Activated B cell treated with CpG ODN at 0.5 μM for 24 hours (primary cell): ENCODE data around the gene ABHD13. TPM values are rescaled to one million over a fixed set of nuclear protein-coding genes. Genes with fewer than 3 reads are reported as not detected.
A peak's percentile ranks its signal among the peaks of the same experiment; 100 is the strongest.

ENCODE experiments used
- ATAC-seq: fragments of 200-7000 bp; cut with Tn5 transposase; one replicate; pipeline ENCODE4 v1.10.0; 2021; ENCODE audit warnings: low read depth, mild to moderate bottlenecking, moderate library complexity
- CTCF ChIA-PET: fragments of 350-600 bp; sonication (Branson Sonifier 250); formaldehyde crosslinking; loops from one replicate; lab custom pipeline; 2021; ENCODE audit warnings: antibody characterized with exemption; lab: Charles Lee
- POLR2A ChIA-PET: fragments of 350-600 bp; sonication (Branson Sonifier 250); formaldehyde crosslinking; loops from one replicate; lab custom pipeline; 2021; ENCODE audit warnings: antibody characterized with exemption; lab: Charles Lee
- DNase-seq: peaks from one replicate; pipeline ENCODE4 v3.0.0; 2022
- H3K27ac Mint-ChIP-seq: one replicate; pipeline ENCODE4 v1.8.0; 2020; ENCODE audit warnings: mixed read lengths
- H3K27me3 Mint-ChIP-seq: one replicate; pipeline ENCODE4 v1.8.0; 2021; ENCODE audit warnings: mixed read lengths
- H3K36me3 Mint-ChIP-seq: one replicate; pipeline ENCODE4 v1.8.0; 2021; ENCODE audit warnings: low read depth, mixed read lengths
- H3K4me1 Mint-ChIP-seq: one replicate; pipeline ENCODE4 v1.8.0; 2021; ENCODE audit warnings: mixed read lengths
- H3K4me3 Mint-ChIP-seq: one replicate; pipeline ENCODE4 v1.8.0; 2020; ENCODE audit warnings: mild to moderate bottlenecking, mixed read lengths
- H3K9me3 Mint-ChIP-seq: one replicate; pipeline ENCODE4 v1.8.0; 2020; ENCODE audit warnings: mixed read lengths
- intact Hi-C: fragments of 100-400 bp; cut with micrococcal nuclease; formaldehyde crosslinking; loops from one replicate; pipeline ENCODE4 v1.15.1; 2024
- total RNA-seq: library from RNA; stranded (reverse); gene quantifications from 2 replicates; pipeline ENCODE4 v1.2.3, GENCODE V29; 2022
- TF ChIP-seq, protein P1 (sequence below): fragments of 200-600 bp; IDR thresholded peaks from one replicate; pipeline ENCODE4 v1.8.0; 2022; ENCODE audit warnings: antibody characterized with exemption, mild to moderate bottlenecking

The ABHD13 gene
- total RNA-seq, 1 donor from 2014 or later = 10.9 TPM

- H3K4me3 Mint-ChIP-seq = peak overlapping the region; percentile 83
- H3K27me3 Mint-ChIP-seq = no peaks in the 10 kb centered on the region
- intact Hi-C loops = no loop called here
- TF ChIP-seq, protein P1, sequence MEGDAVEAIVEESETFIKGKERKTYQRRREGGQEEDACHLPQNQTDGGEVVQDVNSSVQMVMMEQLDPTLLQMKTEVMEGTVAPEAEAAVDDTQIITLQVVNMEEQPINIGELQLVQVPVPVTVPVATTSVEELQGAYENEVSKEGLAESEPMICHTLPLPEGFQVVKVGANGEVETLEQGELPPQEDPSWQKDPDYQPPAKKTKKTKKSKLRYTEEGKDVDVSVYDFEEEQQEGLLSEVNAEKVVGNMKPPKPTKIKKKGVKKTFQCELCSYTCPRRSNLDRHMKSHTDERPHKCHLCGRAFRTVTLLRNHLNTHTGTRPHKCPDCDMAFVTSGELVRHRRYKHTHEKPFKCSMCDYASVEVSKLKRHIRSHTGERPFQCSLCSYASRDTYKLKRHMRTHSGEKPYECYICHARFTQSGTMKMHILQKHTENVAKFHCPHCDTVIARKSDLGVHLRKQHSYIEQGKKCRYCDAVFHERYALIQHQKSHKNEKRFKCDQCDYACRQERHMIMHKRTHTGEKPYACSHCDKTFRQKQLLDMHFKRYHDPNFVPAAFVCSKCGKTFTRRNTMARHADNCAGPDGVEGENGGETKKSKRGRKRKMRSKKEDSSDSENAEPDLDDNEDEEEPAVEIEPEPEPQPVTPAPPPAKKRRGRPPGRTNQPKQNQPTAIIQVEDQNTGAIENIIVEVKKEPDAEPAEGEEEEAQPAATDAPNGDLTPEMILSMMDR = no peak
- peak overlapping the region; percentile 91 for H3K27ac Mint-ChIP-seq
- peaks cover 48% of the 10 kb centered on the region for H3K4me1 Mint-ChIP-seq
- CTCF ChIA-PET = no interaction called here
- ATAC-seq (no peak), DNase-seq (no peak)
- no peaks in the 10 kb centered on the region for H3K36me3 Mint-ChIP-seq
- POLR2A ChIA-PET = interaction anchor here (0.9 to 1.1 kb wide), 3 partner anchors 25 to 56 kb away, joined by 3 to 4 read pairs (median 3); partner anchors contain the start of gene ABHD13
- no peaks in the 10 kb centered on the region for H3K9me3 Mint-ChIP-seq
Measured at GRCh38 chr13:108270442-108270841, 52.2 kb downstream of the ABHD13 start.

GRCh38 chr13:108272333-108272732, 54.1 kb downstream of the ABHD13 start:
- H3K4me3 Mint-ChIP-seq = no peak overlapping the region

GRCh38 chr13:108273429-108274118, 55.4 kb downstream of the ABHD13 start:
- no peaks in the 10 kb centered on the region for H3K36me3 Mint-ChIP-seq
- no peak overlapping the region for H3K4me3 Mint-ChIP-seq

More at GRCh38 chr13:108272333-108272732, 54.1 kb downstream of the ABHD13 start:
- intact Hi-C loops = no loop called here
- H3K4me1 Mint-ChIP-seq = peaks cover 34% of the 10 kb centered on the region
- ATAC-seq = no peak
- H3K27ac Mint-ChIP-seq = no peak overlapping the region
- no peaks in the 10 kb centered on the region for H3K27me3 Mint-ChIP-seq
- CTCF ChIA-PET = no interaction called here
- DNase-seq = no peak
- POLR2A ChIA-PET = no interaction called here
- H3K9me3 Mint-ChIP-seq = no peaks in the 10 kb centered on the region
- TF ChIP-seq, protein P1 = no peak
- no peaks in the 10 kb centered on the region for H3K36me3 Mint-ChIP-seq

GRCh38 chr13:108274718-108275117, 56.5 kb downstream of the ABHD13 start:
- TF ChIP-seq, protein P1 = no peak
- ChIA-PET CTCF (no interaction called here), POLR2A (no interaction called here)
- Mint-ChIP-seq H3K27me3 (peaks cover 3% of the 10 kb centered on the region), H3K4me1 (peaks cover 13% of the 10 kb centered on the region), H3K27ac (no peak overlapping the region), H3K36me3 (no peaks in the 10 kb centered on the region), H3K9me3 (no peaks in the 10 kb centered on the region), H3K4me3 (no peak overlapping the region)
- intact Hi-C loops = no loop called here
- DNase-seq (no peak), ATAC-seq (no peak)

More at GRCh38 chr13:108273429-108274118, 55.4 kb downstream of the ABHD13 start:
- TF ChIP-seq, protein P1 = no peak
- DNase-seq (no peak), ATAC-seq (no peak)
- peaks cover 3% of the 10 kb centered on the region for H3K27me3 Mint-ChIP-seq
- H3K4me1 Mint-ChIP-seq = peaks cover 23% of the 10 kb centered on the region
- H3K9me3 Mint-ChIP-seq = no peaks in the 10 kb centered on the region
- ChIA-PET POLR2A (no interaction called here), CTCF (no interaction called here)
- intact Hi-C loops = no loop called here
- no peak overlapping the region for H3K27ac Mint-ChIP-seq

GRCh38 chr13:108276060-108276459, 57.9 kb downstream of the ABHD13 start:
- H3K27me3 Mint-ChIP-seq = peaks cover 3% of the 10 kb centered on the region

More at GRCh38 chr13:108276060-108276459, 57.9 kb downstream of the ABHD13 start:
- ChIA-PET CTCF (no interaction called here), POLR2A (no interaction called here)
- Mint-ChIP-seq H3K9me3 (no peaks in the 10 kb centered on the region), H3K27ac (no peak overlapping the region), H3K4me1 (no peaks in the 10 kb centered on the region), H3K36me3 (no peaks in the 10 kb centered on the region), H3K4me3 (no peak overlapping the region)
- intact Hi-C loops = no loop called here
- TF ChIP-seq, protein P1 = no peak
- DNase-seq (no peak), ATAC-seq (no peak)
